Astrocyte (in vitro differentiated cells and primary cell): ENCODE data around the gene TRIM59. TPM values are rescaled to one million over a fixed set of nuclear protein-coding genes. Genes with fewer than 3 reads are reported as not detected.

Experiments used
- microRNA-seq: library from miRNA; unstranded; fragments of <30 nt; microRNA quantifications from one replicate; pipeline ENCODE4 v1.2.0, GENCODE V29; 2020
- total RNA-seq: library from RNA; stranded (reverse); gene quantifications from 2 replicates; pipeline ENCODE4 v1.2.1, GENCODE V29; 2021

TRIM59 gene
- total RNA-seq, 1 donor from 2014 or later, result 20.6 TPM

Small RNA genes within 50 kb of the gene (microRNA-seq; reads per million reads assigned to microRNA genes)
- gene MIR15B (1,371 reads per million, percentile 84 among the genes with 10 or more reads in this experiment), gene MIR16-2 (405 reads per million, percentile 76 among the genes with 10 or more reads in this experiment)

Other genes with a start within 250 kb of the TRIM59 start
- 6.5 and 13.7 TPM in 2 replicates for gene C3orf80, start 224.4 kb downstream of the TRIM59 start, total RNA-seq
- gene IFT80, start 50.6 kb downstream of the TRIM59 start, total RNA-seq, result 25.2 and 27.3 TPM in 2 replicates
- gene SMC4, start 50.1 kb downstream of the TRIM59 start, total RNA-seq, result 34.1 and 38.6 TPM in 2 replicates
- gene KPNA4, start 115.8 kb upstream of the TRIM59 start, total RNA-seq, result 80.8 and 105 TPM in 2 replicates
- gene ARL14, start 227.4 kb upstream of the TRIM59 start, total RNA-seq, result 0.16 and 0.22 TPM in 2 replicates